ENCODE results near the gene CCDC150. TPM values are rescaled to one million over a fixed set of nuclear protein-coding genes. Genes with fewer than 3 reads are reported as not detected.
"Not testable (repeated sequence)": the region's sequence is repeated elsewhere in the genome, so short reads cannot be mapped to it uniquely, and the experiment has no call there.

CCDC150 gene
- total RNA-seq, 2 donors from 2014 or later, result 0.56 to 0.79 TPM

- peak overlapping the region; percentile 72 to 79 for H3K27ac ChIP-seq
- H3K4me1 ChIP-seq, result no peaks in the 10 kb centered on the region
- H3K9me3 ChIP-seq, result no peaks in the 10 kb centered on the region
- DNase-seq (ENCODE audit: low spot score), result peak; percentile 83
- no peaks in the 10 kb centered on the region for H3K27me3 ChIP-seq
- H3K36me3 ChIP-seq, result no peaks in the 10 kb centered on the region
- H3K4me3 ChIP-seq, result no peak overlapping the region
- TF ChIP-seq CTCF (IDR thresholded peaks at IDR 0.05), result no peak
Measured at GRCh38 chr2:196601430-196602306, 37.8 kb upstream of the CCDC150 start.

DNA sequence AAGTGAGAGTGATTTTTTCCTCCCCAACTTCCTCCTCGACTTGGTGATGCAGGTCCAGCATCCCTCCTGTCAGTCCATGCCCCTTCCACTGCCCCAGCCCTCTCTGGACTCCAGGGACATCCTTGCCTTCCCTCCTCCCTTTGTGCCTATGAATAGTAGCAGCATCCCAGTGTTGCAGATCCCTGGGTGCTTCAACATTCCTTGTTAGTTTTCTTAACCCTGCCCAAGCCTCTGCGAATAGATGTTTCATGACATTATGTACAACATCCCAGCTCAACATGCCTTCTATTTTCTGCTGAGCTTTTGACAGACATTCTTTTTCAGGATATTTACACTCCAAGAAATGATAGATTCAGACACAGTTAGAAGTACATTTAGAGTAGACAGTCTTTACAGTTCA lies 35.3 kb upstream of the CCDC150 start:
- Histone ChIP-seq H3K27me3 (no peaks in the 10 kb centered on the region), H3K9me3 (no peaks in the 10 kb centered on the region), H3K36me3 (no peaks in the 10 kb centered on the region), H3K4me1 (peaks cover 0 to 6% of the 10 kb centered on the region in 2 donors), H3K27ac (no peak overlapping the region), H3K4me3 (no peak overlapping the region)
- DNase-seq (ENCODE audit: low spot score), result no peak
- no peak for TF ChIP-seq CTCF (IDR thresholded peaks at IDR 0.05)

DNA sequence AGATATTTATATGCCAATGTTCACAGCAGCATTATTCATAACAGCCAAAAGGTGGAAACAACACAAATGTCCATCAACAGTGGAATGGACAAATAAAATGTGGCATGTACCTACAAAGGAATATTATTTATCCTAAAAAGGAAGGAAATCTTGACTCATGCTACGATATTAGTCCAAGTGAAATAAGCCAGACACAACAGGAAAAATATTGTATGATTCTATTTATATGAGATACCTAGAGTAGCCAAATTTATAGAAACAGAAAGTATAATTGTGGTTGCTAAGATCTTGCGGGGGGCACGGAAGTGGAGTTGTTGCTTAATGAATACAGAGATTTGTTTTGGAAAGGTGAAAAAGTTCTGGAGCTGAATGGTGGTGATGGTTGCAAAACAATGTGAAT lies 33.0 kb upstream of the CCDC150 start:
- Histone ChIP-seq H3K4me1 (peaks cover 0 to 6% of the 10 kb centered on the region in 2 donors), H3K9me3 (no peaks in the 10 kb centered on the region), H3K4me3 (no peak overlapping the region), H3K27ac (peak overlapping the region in 1 of 2 donors; percentile 23), H3K27me3 (no peaks in the 10 kb centered on the region), H3K36me3 (no peaks in the 10 kb centered on the region)
- no peak for DNase-seq (ENCODE audit: low spot score)
- no peak for TF ChIP-seq CTCF (IDR thresholded peaks at IDR 0.05)

GRCh38 chr2:196607073-196607472 lies 32.4 kb upstream of the CCDC150 start:
- no peak overlapping the region for H3K4me3 ChIP-seq
- no peak for DNase-seq (ENCODE audit: low spot score)

DNA sequence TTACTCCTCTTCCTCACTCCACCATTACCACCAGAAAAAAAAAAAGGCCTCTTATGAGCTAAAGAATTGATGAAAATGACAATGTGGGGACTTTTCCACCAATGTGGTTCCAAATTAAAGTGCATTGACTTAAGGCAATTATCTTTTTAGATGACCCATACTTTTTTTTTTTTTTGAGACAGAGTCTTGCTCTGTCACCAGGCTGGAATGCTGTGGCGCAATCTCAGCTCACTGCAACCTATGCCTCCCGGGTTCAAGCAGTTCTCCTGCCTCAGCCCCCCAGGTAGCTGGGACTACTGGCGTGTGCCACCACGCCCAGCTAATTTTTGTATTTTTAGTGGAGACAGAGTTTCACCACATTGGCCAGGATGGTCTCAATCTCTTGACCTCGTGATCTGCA lies 31.6 kb upstream of the CCDC150 start:
- H3K36me3 ChIP-seq; H3K4me3 ChIP-seq; DNase-seq (ENCODE audit: low spot score); H3K27me3 ChIP-seq; H3K27ac ChIP-seq; H3K9me3 ChIP-seq; H3K4me1 ChIP-seq: not testable (repeated sequence)

More at GRCh38 chr2:196607073-196607472, 32.4 kb upstream of the CCDC150 start:
- Histone ChIP-seq H3K36me3 (no peaks in the 10 kb centered on the region), H3K27ac (peak overlapping the region in 1 of 2 donors; percentile 23), H3K27me3 (no peaks in the 10 kb centered on the region), H3K9me3 (no peaks in the 10 kb centered on the region), H3K4me1 (peaks cover 0 to 6% of the 10 kb centered on the region in 2 donors)
- TF ChIP-seq CTCF (IDR thresholded peaks at IDR 0.05), result no peak

GRCh38 chr2:196609806-196610205 lies 29.7 kb upstream of the CCDC150 start:
- no peak for DNase-seq (ENCODE audit: low spot score)
- Histone ChIP-seq H3K4me3 (no peak overlapping the region), H3K9me3 (no peaks in the 10 kb centered on the region), H3K27ac (no peak overlapping the region), H3K27me3 (no peaks in the 10 kb centered on the region), H3K36me3 (no peaks in the 10 kb centered on the region), H3K4me1 (peaks cover 0 to 6% of the 10 kb centered on the region in 2 donors)
- no peak for TF ChIP-seq CTCF (IDR thresholded peaks at IDR 0.05)

Data from right atrium auricular region (tissue), 2 donors.